Omental fat pad (tissue), 4 donors: ENCODE data around the gene TASOR2. TPM values are rescaled to one million over a fixed set of nuclear protein-coding genes. Genes with fewer than 3 reads are reported as not detected.

Source experiments
- ATAC-seq: fragments of 150-250 bp; one replicate; pipeline ENCODE4 v1.9.1; 2016; ENCODE audit warnings: mild to moderate bottlenecking, moderate library complexity; ENCODE audit not compliant: low FRiP score
- DNase-seq: peaks from one replicate; pipeline ENCODE4 v3.0.0-alpha.2; 2019; ENCODE audit warnings: low spot score
- CTCF ChIP-seq, 3 donors: fragments of 450-650 bp; IDR thresholded peaks; one replicate each; pipeline ENCODE4 v1.5.1; 2016 to 2017; ENCODE audit warnings: antibody characterized with exemption in 3 of 3, mild to moderate bottlenecking in 3 of 3, moderate library complexity in 2 of 3
- total RNA-seq, 4 donors: library from RNA; depleted of rRNA; stranded (reverse); fragments of >200 nt; gene quantifications; one replicate each; pipeline ENCODE4 v1.1.0, GENCODE V29; 2016

The TASOR2 gene
- total RNA-seq, 4 donors from 2014 or later, result 54.5 to 185 (median 81.9) TPM

- peak; percentile 58 for ATAC-seq
- TF ChIP-seq CTCF (IDR thresholded peaks at IDR 0.05), result no peak
- peak; percentile 32 for DNase-seq
Measured at GRCh38 chr10:5684971-5685763, 529 bp downstream of the TASOR2 start.

GRCh38 chr10:5685764-5686240, 1.2 kb downstream of the TASOR2 start:
- TF ChIP-seq CTCF (IDR thresholded peaks at IDR 0.05), result no peak
- ATAC-seq, result no peak
- DNase-seq, result no peak

GRCh38 chr10:5688587-5688986, 3.9 kb downstream of the TASOR2 start:
- no peak for TF ChIP-seq CTCF (IDR thresholded peaks at IDR 0.05)
- DNase-seq (no peak), ATAC-seq (no peak)

- DNase-seq, result no peak
- TF ChIP-seq CTCF (IDR thresholded peaks at IDR 0.05), result no peak
- no peak for ATAC-seq
Measured at GRCh38 chr10:5691786-5692185, 7.1 kb downstream of the TASOR2 start.

GRCh38 chr10:5692461-5693358, 8.1 kb downstream of the TASOR2 start:
- TF ChIP-seq CTCF (IDR thresholded peaks at IDR 0.05), result no peak
- peak; percentile 87 for ATAC-seq
- no peak for DNase-seq

GRCh38 chr10:5694573-5694972, 9.9 kb downstream of the TASOR2 start:
- TF ChIP-seq CTCF (IDR thresholded peaks at IDR 0.05), result no peak
- DNase-seq, result no peak
- no peak for ATAC-seq
